ENCODE results near the gene STARD13. TPM values are rescaled to one million over a fixed set of nuclear protein-coding genes. Genes with fewer than 3 reads are reported as not detected.

The STARD13 gene
- total RNA-seq, 6 experiments from 2014 or later: 7.0 to 16.1 (median 9.8) TPM

DNA sequence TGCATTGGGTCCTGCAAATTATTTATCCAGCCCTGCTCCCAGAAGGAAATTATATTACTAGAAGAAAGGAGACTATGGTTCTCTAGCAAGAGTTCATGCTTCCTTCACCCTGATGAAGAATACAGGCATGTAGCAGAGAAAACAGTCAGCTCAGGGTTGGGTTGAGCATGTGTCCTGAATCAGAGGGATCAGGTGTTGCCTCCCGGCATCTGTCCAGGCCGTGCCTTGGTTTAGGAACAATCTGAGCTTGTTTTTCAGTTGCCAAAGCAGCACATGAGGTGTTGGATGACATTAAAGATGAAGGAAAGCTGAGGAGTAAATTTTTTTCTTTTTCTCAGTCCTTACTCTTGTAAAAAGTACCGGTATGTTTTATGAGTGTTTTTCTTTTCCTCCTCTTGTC lies 207.3 kb downstream of the STARD13 start:
- WGBS (ENCODE audit: insufficient coverage, low coverage, low lambda C conversion rate, missing lambda C conversion rate): 80% methylated on average over 3 of the region's 3 CpGs
- Histone ChIP-seq H3K36me3 (no peaks in the 10 kb centered on the region), H3K4me3 (no peak overlapping the region), H3K27me3 (no peaks in the 10 kb centered on the region), H3K4me1 (no peaks in the 10 kb centered on the region), H3K9me3 (no peaks in the 10 kb centered on the region), H3K27ac (no peak overlapping the region)
- ATAC-seq (no peak), DNase-seq (no peak)
- TF ChIP-seq POLR2A (IDR thresholded peaks at IDR 0.05): no peak
- TF ChIP-seq, protein P1, sequence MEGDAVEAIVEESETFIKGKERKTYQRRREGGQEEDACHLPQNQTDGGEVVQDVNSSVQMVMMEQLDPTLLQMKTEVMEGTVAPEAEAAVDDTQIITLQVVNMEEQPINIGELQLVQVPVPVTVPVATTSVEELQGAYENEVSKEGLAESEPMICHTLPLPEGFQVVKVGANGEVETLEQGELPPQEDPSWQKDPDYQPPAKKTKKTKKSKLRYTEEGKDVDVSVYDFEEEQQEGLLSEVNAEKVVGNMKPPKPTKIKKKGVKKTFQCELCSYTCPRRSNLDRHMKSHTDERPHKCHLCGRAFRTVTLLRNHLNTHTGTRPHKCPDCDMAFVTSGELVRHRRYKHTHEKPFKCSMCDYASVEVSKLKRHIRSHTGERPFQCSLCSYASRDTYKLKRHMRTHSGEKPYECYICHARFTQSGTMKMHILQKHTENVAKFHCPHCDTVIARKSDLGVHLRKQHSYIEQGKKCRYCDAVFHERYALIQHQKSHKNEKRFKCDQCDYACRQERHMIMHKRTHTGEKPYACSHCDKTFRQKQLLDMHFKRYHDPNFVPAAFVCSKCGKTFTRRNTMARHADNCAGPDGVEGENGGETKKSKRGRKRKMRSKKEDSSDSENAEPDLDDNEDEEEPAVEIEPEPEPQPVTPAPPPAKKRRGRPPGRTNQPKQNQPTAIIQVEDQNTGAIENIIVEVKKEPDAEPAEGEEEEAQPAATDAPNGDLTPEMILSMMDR (IDR thresholded peaks at IDR 0.05): no peak
- intact Hi-C loops (cut with DNase I): no loop called here

DNA sequence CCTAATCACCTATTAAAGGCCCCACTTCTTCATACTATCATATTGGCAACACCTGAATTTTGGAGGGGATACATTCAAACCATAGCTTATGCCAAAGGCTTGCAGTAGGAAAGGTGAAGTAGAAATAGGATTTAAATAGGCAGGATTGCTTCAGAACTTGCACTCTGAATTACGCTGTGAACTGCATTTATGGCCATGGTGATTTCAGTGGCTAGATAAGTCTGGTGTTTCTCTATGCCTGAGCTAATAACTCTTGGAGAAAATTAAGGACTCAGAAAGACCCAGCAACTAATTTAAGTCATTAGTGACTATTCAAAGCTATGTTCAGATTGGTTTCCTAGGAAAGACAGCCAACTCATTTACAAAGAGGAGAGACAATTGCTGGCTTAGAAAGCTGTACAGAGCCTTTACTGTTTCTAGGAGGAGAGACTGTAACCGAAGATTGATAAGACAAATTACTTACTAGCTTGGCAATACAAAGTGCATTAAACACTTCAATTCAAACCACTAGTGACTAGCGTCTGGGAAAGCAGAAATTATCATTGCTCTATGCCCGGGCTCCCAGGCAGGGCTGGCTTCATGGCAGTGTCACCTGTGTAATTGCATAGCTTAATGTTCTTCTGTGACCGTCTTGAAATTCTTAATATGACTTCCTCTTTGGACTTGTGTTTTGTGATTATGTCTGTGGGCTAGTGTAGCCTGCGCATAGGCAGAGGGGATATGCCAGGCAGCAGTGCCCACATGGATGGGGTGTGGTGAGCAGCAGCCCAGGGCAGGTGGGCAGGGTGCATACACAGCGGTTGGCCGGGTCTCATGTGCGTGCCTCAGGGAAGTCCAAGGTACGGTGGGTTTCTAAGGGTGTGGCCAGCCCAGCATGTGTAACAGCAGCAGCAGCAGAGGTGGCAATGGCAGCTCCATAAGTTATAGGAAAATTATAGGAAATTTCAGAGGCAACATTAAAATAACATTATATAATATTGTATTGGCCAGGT lies 209.3 kb downstream of the STARD13 start:
- TF ChIP-seq, protein P1 (IDR thresholded peaks at IDR 0.05): no peak
- no peak for TF ChIP-seq POLR2A (IDR thresholded peaks at IDR 0.05)
- intact Hi-C loops (cut with DNase I): no loop called here
- H3K27me3 ChIP-seq: no peaks in the 10 kb centered on the region
- ATAC-seq (no peak), DNase-seq (no peak)
- WGBS (ENCODE audit: insufficient coverage, low coverage, low lambda C conversion rate, missing lambda C conversion rate): 84% methylated on average over 5 of the region's 10 CpGs
- H3K4me3 ChIP-seq: no peak overlapping the region
- H3K9me3 ChIP-seq: no peaks in the 10 kb centered on the region
- no peaks in the 10 kb centered on the region for H3K36me3 ChIP-seq
- H3K4me1 ChIP-seq: no peaks in the 10 kb centered on the region
- H3K27ac ChIP-seq: no peak overlapping the region

DNA sequence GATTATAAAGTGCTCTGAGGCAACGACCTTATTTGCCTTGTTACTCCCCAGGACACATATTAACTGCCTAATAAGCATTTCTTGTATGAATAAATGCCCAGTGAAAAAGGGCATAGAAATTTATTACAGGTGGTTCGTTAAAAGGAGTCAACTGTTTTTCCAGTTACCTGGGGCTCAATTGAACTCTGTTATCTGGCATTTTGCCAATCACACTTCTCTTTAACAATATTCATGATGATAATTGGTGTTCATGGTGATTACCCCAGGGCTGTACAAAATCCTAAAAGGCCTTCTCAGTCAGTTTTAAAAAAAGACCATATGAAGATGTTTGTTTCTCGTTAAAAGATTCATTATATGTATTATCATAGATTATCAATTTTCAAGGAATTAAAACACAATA lies 212.2 kb downstream of the STARD13 start:
- TF ChIP-seq, protein P1 (IDR thresholded peaks at IDR 0.05): no peak
- no peak for TF ChIP-seq POLR2A (IDR thresholded peaks at IDR 0.05)
- no peak for DNase-seq
- Histone ChIP-seq H3K9me3 (no peaks in the 10 kb centered on the region), H3K27me3 (no peaks in the 10 kb centered on the region), H3K27ac (no peak overlapping the region), H3K4me3 (no peak overlapping the region), H3K36me3 (no peaks in the 10 kb centered on the region), H3K4me1 (no peaks in the 10 kb centered on the region)
- 86% methylated on average over 3 of the region's 3 CpGs for WGBS (ENCODE audit: insufficient coverage, low coverage, low lambda C conversion rate, missing lambda C conversion rate)
- intact Hi-C loops (cut with DNase I): no loop called here
- ATAC-seq: no peak

DNA sequence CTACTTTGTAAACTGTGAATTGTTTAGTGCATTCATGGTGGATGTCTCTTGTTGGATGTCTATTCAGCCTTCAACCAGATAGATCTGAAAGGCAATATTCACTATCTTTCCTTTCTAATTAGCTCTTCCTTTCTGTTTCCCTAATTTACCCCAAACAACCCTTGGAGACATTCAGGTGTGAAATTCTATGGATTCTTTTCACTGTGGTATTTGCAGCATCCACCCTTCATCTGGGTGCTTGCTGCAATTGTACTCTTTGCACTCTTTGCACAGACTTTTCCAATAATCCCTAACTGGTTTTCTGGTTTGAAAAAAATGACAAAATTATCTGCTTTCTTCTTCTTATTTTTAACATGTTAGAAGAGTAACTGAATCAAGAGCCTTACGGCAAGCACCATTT lies 212.8 kb downstream of the STARD13 start:
- no peak for DNase-seq
- no peak for TF ChIP-seq POLR2A (IDR thresholded peaks at IDR 0.05)
- TF ChIP-seq, protein P1 (IDR thresholded peaks at IDR 0.05): no peak
- 70% methylated on average over 1 of the region's 1 CpG for WGBS (ENCODE audit: insufficient coverage, low coverage, low lambda C conversion rate, missing lambda C conversion rate)
- Histone ChIP-seq H3K27me3 (no peaks in the 10 kb centered on the region), H3K36me3 (no peaks in the 10 kb centered on the region), H3K27ac (no peak overlapping the region), H3K9me3 (no peaks in the 10 kb centered on the region), H3K4me1 (no peaks in the 10 kb centered on the region), H3K4me3 (no peak overlapping the region)
- ATAC-seq: no peak
- intact Hi-C loops (cut with DNase I): no loop called here

Data from right lobe of liver (tissue), 6 donors.